MV-4-11 (cell line): Measurements from ENCODE around the gene EVPL.

ENCODE experiments used
- DNase-seq: peaks from one replicate; lab custom pipeline; 2025; lab: John Stamatoyannopoulos, UW

Gene EVPL

DNA sequence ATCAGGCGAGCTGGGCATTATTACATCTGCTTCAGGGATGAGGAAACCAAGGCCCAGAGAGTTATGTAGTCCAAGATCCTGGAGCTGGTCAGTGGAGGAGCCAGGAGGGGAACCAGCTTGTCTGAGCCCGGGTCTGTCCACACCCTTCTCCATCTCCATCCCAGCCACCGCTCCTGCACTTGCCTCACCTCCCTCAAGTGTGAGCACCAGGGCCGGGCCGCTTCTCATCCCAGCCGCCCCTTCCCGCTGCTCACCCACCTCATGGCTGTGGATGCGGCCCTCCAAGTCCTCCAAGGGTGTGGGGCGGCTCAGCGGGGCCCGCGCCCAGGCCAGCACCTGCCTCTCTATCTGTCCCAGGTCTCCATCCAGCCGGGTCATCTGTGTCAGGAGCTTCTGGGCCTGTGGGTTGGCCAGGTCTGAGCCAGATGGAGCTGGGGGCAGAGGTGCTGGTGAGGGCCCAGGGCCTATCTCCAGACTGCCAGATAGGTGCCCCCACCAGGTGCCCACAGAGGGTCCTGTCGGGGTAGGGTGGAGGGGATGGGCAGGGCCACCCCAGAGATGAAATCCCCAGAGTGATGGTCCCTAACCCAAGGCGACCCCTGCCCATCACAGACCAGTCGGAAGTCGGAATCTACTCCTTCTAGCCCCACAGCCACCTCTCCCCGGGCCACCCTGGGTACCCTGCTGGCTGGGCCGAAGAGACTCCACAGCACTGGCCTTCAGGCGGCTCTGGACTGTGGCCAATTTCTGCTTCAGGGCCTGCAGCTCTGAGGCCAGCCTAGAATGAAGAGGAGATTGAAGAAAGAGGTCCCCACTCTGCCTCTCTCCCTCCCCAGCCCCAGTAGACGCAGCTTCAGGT lies 9.4 kb downstream of the EVPL start:
- no peak for DNase-seq

DNA sequence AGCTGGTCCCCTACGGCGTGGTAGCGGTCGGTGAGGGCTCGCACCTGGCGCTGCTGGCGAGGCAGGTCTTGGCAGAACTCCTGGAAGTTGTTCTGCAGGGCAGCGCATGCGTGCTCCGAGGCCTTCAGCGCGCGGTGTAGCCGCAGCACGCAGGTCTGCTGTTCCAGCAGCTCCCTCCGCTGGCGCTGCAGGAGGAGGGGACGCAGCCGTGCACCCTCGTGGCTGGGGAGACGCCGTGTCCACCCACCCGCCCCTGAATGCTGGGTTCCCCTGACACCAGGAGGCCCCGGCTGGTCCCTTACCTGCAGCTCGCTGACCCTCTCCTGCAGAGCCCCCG lies 12.2 kb downstream of the EVPL start:
- DNase-seq, result no peak

DNA sequence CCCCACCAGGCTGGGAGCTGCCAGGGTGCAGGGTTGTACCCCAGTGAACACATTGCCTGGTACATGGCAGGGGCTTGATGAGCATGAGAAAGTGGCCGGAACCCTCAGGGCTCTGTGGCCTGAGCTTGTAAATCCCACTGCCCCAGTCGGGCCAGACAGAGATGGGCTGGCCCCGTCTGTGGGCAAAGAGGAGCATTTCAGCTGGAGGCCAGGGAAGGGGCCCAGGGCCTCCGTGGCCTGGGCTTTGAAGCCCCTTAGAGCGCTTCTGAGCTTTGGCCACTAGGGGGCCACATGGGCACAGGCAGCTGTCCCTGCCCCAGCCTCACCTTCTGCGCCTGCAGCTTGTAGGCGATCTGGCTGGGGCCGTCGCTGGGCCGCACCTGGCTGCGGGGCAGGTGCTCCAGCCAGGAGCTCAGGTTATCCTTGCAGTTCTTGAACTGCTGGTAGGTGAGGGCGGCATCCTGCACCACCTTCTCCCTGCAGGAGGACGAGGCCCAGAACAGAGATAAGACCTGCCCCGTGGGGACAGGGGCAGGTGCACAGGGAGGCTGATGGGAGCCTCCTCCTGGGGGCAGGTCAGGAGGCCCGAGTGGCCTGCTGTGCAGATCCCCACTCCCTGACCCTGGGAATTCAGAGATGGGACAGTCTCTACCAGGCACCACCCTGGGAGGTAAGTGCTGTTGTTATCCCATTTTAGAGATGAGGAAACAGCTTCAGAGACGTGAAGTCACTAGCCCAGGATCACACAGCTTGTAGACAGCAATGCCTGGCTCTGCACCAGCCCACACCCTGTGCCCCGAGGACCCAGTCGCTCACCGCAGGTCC lies 12.8 kb downstream of the EVPL start:
- peak; percentile 48 for DNase-seq

DNA sequence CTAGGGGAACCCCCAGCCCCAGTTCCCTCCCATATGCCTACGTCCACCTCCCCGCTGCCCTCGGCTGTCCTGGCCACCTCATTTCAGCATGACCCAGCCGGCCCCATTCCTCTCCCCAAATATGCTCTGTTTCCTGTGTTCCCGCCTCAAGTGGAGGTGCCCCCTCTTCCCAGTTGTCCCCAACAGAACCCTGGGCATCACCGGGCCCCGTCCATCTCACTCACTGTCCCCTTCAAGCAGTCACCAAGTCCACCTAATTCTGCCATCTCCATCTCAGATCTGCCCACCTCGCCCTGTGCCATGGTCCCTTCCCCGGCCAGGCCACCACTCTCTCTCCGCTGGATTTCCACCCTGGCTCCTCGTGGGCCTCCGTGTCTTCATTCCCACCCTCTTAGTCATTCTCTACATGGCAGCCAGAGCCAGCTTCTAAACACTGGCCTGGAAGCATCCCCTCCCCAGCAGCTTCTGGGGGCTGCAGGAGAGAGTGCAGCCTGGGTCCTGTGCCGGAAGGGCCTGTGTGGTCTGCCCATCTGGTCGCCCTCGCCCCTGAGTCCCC lies 13.7 kb downstream of the EVPL start:
- no peak for DNase-seq

DNA sequence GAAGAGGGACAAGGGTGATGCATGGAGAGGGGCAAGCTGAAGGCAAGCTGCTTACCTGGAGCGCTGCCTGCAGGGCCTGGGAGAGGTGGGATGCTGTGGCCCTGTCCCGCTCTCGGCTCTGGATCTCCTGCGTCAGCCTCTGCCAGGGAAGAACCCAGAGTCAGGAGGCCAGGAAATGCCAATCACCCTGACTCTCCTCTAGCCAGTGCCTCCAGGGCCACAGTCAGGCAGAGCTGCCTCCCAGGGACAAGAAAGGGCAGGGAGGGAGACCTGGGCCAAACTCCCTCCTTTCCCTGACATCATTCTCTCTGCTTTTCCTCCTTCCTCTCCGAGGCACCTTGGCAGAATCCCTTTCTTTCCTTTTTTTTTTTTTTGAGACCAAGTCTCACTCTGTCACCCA lies 15.2 kb downstream of the EVPL start:
- DNase-seq, result no peak

DNA sequence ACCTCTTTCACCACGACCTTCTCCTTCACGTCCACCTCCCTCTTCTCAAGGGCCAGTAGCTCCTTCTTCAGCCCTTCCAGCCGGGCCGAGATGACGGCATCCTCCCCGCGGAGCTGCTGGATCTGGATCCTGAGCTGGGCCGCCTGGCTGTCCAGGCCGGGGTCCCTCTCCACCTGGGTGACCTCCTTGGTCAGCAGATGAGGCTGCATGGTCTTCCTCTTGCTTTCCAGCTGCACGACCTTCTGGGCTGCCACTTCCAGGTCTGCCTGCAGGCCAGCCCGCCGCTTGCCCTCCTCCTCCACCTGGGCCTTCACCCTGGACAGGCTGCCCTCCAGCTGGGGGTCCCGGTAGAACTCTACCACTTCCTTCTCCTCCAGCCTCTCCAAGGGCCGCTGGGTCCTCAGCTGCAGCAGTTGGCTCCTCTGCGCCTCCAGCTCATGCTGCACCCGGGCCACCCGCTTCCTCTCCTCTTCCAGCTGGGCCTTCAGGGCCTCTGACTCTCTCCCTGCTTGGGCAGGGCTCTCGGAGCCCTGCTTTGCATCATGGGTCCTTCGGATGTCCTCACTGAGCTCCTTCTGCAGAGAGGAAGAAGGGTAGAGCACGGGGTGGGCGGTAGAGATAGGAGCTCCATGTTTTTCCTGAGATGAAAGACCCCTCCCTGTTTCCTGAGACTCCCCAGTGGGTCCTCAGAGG lies 17.0 kb downstream of the EVPL start:
- no peak for DNase-seq

DNA sequence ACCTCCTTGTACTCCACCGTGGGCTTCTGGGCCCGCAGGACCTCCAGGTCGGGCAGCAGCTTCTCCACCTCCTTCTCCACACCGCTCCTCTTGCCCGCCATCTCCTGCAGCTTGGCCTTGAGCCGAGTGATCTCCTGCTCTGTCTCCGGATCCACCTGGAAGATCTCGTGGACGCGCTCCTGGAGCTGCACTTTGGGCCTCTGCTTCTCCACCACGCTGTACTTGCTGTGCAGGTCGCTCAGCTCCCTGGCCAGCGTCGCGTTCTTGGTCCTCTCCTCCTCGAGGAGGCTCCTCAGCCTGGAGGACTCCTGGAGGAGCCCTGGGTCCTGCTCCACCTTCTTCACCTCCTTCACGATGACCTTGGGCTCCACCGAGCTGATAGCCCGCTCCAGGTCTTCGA lies 17.7 kb downstream of the EVPL start:
- DNase-seq, result no peak

DNA sequence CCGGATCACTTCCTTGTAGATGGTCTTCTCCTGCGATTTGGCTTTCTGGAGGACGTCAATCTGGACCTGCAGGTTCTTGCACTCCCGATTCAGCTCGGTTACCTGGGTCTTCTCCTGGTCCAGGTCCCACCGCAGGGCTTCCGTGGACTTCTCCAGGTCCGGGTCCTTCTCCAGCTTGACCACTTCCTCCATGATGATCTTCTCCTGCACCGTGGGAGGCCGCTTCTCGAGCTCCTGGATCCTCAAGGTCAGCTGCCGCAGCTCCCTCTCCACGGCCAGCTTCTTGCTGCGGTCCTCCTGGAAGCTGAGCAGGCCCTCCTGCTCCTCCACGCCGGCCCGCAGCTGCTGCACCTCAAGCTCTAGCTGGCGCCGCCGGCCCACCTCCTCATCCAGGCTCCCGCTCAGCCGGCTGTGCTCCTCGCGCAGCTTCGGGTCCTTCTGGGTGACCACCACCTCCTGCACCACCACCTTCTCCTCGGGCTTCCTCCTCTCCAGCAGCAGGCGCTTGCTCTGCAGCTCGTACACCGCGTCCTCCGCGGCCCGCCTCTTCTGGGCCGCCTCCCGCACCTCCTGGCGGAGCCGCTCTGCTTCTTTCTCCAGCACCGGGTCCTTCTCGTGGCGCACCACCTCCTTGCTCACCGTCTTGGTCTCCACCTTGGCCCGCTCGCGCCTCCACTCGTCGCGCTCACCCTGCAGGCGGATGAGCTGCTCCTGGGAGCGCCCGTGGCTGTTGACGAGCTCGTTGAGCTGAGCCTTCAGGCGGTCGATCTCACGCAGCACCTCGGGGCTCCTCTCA lies 18.3 kb downstream of the EVPL start:
- DNase-seq, result no peak

DNA sequence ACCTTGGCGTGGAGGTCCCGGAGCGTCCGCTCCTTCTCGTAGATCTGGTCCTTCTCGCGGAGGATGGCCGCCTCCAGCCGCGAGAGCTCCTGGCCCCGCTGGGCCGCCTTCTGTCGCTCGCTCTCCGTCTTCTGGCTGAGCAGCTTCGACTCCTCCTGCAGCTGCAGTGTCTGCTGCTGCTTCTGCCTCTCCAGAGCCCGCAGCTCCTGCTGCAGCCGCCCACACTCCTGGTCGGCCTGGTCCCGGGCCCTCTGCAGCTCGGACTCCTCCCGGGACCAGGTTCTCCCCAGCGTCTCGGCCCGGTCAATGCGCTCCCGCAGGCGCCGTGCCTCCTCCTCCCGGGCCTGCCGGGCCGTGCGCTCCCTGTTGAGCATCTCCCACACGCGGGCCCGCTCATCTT lies 18.9 kb downstream of the EVPL start:
- no peak for DNase-seq

DNA sequence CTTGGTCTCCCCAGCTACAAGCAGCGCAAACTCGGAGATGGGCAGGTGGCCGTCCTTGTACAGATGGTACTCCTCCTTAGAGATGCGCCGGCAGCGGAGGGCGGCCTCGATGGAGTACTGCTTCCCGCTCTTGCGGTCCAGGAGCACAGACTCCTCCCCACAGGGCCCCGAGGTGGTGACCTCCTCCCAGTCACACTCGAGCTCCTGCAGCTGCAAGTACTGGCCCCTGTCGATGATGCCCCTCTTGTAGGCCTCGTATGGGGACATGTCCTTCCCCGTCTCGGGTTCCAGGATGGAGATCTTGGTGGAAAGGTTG lies 19.3 kb downstream of the EVPL start:
- DNase-seq, result no peak

DNA sequence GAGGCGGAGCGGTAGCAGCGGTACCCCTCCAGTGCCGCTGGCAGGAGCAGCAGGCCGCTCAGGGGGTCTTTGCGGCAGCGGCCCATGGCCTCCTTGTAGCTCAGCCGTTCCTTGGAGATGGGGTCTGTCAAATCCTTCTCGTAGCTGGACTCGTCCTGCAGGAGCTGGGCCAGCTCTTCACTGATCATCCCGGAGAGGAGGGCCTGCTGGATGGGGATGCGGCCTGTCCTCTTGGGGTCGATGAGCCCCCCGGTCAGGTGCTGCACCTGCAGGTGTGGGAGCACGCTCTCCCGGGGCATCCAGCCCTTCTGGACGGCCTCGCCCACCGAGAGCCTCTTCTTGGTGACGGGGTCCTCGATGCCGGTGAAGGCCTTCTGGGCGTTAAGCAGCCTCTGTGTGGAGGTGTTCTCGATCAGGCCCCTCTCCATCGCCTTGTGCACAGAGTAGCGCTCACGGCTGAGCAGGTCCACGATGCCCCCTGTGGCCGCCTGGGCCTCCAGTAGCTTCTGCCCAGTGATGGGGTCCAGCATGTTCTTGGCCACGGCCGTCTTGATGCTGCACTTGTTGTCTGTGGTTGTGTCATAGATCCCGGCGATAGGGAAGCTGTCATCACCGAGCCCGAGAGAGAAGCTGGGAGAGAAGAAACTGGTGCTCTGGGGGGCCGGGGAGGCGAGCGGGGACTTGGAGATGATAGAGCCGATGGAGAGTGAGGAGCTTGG lies 19.8 kb downstream of the EVPL start:
- no peak for DNase-seq

DNA sequence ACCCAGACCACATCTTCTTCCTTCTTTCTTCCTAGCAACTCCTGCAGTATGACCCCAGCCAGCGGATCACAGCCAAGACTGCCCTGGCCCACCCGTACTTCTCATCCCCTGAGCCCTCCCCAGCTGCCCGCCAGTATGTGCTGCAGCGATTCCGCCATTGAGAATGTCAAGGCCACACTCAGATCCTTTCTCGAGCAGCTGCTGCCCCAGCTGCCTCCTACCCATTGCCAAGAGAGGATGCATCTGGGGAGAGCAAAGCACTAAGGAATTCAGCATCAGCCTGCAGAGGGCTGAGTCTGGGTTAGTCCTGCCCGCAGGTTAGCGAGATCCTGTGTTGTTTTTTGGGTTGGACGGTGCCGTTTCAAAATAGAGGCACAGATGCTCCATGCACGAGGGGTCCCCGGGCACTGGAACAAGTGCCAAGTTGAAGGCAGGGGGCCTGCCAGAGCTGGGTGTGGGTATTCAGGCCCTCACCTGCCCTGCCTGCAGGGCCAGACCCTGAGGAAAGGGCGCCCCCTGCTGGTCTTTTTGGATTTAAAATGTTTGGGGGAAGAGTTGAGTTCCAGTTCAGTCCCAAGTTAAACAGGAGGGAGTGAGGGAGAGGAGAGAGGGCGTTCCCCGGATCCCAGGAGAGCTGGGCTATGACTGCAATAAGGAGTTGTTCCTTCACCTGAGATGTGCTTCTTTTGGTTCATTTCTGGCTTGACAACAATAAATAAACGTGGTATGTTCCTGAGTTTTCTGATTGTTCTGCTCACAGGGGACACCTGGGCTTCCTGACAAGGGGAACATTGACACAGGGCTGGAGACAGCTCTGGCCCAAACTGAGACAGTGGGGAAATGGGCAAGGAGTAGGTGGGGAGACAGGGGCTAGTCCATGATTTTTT lies 21.6 kb downstream of the EVPL start:
- peak; percentile 34 for DNase-seq

DNA sequence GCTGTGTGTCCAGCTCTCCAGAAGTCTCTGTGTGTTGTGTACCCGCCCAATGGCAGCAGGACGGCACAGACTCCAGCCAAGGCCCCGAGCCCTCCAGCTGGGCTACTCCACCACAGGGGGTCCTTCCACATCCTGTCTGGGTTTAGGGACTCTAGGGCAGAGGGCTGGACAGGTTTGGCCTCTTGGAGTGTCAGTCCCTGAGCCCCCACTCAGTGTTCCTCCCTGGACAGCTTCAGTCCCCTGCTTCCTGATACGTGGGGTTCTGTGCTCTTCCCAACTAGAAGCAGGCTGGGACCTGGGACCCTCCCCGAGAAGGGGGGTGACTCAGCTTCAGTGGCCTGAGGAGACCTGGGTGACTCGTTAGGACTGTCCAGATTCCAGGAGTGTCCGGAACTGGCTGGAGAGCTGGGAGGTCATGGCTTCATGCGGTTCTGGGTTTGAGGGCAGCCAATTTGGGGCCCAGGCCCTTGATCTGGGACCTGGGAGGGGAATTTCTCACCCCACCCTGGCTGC lies 22.3 kb downstream of the EVPL start:
- DNase-seq, result no peak

DNA sequence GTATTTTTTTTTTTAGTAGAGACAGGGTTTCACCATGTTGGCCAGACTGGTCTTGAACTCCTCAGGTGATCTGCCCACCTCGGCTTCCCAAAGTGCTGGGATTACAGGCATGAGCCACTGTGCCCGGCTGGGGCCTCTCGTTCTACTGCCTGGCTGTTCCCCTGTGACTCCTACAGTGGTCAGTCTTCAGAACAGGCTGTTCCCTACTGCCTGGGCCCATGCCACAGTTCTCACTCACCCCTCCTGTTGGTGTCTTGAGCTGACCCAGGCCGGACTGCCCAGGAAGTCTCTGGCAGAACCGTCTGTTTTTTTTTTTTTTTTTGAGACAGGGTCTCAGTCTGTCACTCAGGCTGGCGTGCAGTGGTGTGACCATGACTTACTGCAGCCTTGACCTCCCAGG lies 23.2 kb downstream of the EVPL start:
- no peak for DNase-seq

DNA sequence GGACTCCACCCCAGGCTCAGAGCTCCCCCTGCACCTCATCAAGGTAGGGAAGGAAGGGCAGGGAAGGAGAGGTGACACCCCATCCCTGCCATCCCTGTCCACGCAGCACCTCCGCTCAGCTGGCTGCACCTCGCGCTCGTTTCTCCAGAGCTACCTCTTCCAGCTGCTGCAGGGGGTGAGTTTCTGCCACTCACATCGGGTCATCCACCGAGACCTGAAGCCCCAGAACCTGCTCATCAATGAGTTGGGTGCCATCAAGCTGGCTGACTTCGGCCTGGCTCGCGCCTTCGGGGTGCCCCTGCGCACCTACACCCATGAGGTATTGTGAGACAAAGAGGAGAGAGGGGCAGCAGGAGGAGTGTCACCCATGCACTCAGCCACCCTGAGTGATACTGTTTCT lies 25.0 kb downstream of the EVPL start:
- DNase-seq, result no peak

DNA sequence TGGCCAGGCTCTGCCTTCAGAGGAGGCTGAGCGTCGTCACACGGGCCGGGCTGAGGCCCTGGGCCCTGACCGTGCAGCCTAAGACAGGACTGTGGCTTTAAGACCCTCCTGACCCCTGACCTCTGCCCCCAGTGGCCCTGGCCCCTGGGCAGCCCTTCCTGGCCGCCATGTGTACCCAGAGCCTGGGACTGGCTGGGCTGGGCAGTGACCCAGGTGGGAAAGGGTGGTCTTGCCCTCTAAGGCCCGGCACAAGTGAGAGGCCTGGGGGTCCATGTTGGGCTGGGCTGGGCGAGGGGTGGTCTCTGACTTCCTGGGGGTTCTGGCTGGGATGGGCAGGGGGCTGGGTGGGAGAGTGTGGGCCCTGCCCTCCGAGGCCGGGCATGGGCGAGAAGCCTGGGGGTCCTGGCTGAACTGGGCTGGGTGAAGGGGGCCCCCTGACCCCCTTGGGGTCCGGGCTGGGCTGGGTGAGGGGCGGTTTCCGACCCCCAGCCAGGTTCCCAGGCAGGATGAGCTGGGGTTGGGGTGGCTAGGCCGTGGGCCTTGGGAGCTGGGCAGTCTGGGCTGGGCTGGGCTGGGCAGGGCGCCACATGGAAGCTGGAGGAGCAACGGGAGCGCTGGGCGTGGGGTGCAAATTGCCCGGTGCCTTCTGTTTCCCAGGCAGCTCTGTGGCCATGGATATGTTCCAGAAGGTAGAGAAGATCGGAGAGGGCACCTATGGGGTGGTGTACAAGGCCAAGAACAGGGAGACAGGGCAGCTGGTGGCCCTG lies 26.2 kb downstream of the EVPL start, which contains the start of gene CDK3:
Gene CDK3 (plus strand): TSS at position 101 of the 767 bp plus-strand sequence. CDS start 571 bp downstream, at position 672.
- no peak for DNase-seq

DNA sequence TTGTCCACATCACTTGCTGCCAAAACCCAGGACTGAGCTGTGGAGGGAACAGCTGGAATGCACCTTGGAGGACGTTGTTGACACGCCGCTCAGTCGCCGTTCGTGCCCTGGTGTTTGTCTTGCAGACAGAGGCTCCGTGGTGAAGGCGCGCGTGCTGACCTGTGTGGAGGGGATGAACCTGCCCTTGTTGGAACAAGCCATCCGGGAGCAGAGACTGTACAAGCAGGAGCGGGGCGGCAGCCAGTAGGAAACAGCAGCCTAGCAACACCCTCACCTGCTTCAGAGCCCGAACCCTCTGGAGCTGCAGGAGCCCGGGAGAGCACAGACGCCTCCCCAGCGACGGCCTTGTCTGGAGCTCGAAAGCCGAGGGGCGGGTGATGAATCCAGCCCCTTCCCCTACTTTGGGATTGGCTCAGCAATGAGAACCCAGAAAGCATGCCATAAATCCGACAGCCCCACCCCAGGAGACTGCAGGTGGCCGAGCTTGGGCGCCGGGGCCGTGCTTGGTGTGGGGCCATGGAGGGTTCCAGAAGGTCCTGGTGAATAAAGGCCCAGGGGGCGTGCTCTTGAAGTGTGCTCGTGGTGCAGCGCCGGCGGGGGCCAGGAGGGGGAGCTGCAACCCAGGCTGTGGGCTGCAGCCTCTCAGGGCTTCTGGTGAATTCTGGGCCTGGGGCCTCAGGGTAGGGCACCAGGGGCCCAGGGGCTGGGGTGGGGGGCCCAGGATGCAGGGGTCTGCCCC lies 26.9 kb downstream of the EVPL start:
- DNase-seq, result peak; percentile 48

DNA sequence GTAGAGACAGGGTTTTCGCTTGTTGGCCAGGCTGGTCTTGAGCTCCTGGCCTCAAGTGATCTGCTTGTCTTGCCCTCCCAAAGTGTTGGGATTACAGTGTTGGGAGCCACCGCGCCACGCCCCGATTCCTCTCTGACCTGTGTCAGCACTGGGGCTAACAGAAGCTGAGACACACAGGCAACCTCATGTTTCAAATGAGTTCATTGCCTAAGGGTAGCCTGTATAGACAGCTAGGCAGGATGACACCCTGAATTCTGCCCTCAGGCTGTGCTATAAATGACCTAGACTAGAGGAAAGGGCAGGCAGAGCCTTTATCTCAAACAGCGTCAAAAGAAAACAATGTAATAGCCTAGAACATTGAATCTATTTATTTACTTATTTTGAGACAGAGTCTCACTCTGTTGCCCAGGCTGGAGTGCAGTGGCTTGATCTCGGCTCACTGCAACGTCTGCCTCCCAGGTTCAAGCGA lies 28.7 kb downstream of the EVPL start:
- DNase-seq, result no peak
